ENCODE data around the gene UST. TPM values are rescaled to one million over a fixed set of nuclear protein-coding genes. Genes with fewer than 3 reads are reported as not detected.

Gene UST
- total and polyA plus RNA-seq, 2 of the 8 experiments (the other 6 are each of a cell fraction or from before 2014, with no cell fraction given) = 13.5 to 34.5 TPM

DNA sequence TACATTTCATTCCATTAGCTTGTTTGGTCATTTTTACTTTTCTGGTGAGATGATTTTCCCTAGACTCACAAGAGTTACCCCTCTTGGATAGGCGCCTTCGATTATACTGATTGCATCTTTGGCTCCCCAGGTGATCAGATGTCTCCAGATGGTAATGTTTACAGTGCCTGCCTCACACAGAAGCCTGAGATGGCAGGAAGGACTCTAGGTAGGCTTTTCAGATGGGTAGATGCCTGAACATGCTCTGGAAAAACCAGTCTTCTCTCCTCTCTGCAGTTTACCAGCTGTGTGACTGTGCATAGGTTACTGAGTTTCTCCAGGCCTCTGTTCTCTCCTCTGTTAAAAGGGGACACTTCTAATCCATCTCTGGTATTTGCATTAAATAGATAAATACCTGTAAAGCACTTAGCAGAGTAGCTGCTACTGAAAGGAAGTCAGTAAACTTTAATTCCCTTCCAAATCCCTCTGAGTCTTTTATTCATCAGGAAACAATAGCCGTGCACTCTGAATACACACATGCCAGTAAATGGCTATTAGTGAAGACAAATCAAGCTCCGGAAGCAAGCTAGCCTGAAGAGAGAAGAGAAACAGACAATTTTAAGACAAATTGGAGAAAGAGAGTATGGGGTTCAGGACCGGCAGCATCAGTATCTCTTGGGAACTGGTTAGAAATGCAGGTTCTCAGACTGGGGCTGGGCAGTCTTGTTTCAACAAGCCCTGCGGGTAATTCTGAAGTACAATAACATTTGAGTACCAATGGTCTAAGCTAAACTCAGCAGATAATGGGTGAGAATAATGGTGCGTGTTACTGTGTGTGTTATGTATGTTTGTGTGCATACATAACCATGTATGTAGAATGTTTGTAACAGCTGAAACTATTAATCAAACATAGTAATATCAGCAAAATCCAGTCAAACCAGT, 139.4 kb downstream of the UST start:
- Histone ChIP-seq H3K36me3 (ENCODE audit: control insufficient read depth in 2 of 4, insufficient read depth in 4 of 4, low read length in 3 of 4) (peaks cover 0 to 15% (median 1%) of the 10 kb centered on the region in 4 experiments; a peak in 1 of 8 replicates), H3K79me2 (ENCODE audit: control insufficient read depth in 1 of 2, insufficient read depth in 2 of 2, low read length in 2 of 2) (peaks cover 0 to 40% of the 10 kb centered on the region in 2 experiments; a peak in 2 of 4 replicates), H2BK15ac (ENCODE audit: low read length) (no peak overlapping the region; the same call in 1 of the 2 replicates), H3K56ac (replicated peaks; ENCODE audit: insufficient read length, low read depth, low read length) (no peak overlapping the region), H4K5ac (ENCODE audit: insufficient read length, low read depth, low read length) (no peak overlapping the region), H4K8ac (ENCODE audit: extremely low read depth, insufficient read depth, low read length) (no peak overlapping the region), H3K9ac (replicated peaks in 1 of 4; ENCODE audit: extremely low read depth in 1 of 4, low read depth in 3 of 4, low read length in 3 of 4) (no peak overlapping the region), H3K4ac (replicated peaks; ENCODE audit: insufficient read length, low read depth, low read length) (no peak overlapping the region), H3K9me3 (ENCODE audit: insufficient read depth in 2 of 2, low read depth in 1 of 2, low read length in 1 of 2) (no peaks in the 10 kb centered on the region), H3K23ac (ENCODE audit: insufficient read length) (no peak overlapping the region), H3K27me3 (replicated peaks in 1 of 4; ENCODE audit: control insufficient read depth in 3 of 4, extremely low read depth in 1 of 4, insufficient read depth in 3 of 4, low read length in 3 of 4) (no peaks in the 10 kb centered on the region), H2BK5ac (ENCODE audit: low read depth, low read length) (no peak overlapping the region; the same call in 1 of the 2 replicates), H2BK12ac (ENCODE audit: low read depth, low read length) (no peak overlapping the region), H2AK5ac (ENCODE audit: low read depth, low read length) (no peak overlapping the region), H3K14ac (ENCODE audit: insufficient read length) (no peak overlapping the region), H2AFZ (ENCODE audit: low read length) (no peak overlapping the region), H3K4me1 (replicated peaks in 1 of 4; ENCODE audit: control insufficient read depth in 3 of 4, insufficient read depth in 4 of 4, low read length in 3 of 4) (peaks cover 3 to 18% (median 12%) of the 10 kb centered on the region in 4 experiments; a peak in 5 of 7 replicates), H2BK20ac (ENCODE audit: low read length) (no peak overlapping the region), H2BK120ac (replicated peaks; ENCODE audit: low read depth, low read length) (no peak overlapping the region), H3K79me1 (ENCODE audit: low read depth, low read length) (no peaks in the 10 kb centered on the region; the same call in 1 of the 2 replicates), H3K18ac (ENCODE audit: extremely low read depth, low read length) (no peak overlapping the region), H4K91ac (replicated peaks; ENCODE audit: insufficient read length, low read length) (no peak overlapping the region), H3K27ac (ENCODE audit: low read depth, low read length) (no peak overlapping the region), H3K23me2 (ENCODE audit: low read depth, low read length) (no peaks in the 10 kb centered on the region), H3K4me3 (ENCODE audit: extremely low read depth in 1 of 4, insufficient read depth in 2 of 4, low read depth in 3 of 4, low read length in 4 of 4) (no peak overlapping the region), H4K20me1 (replicated peaks in 1 of 2; ENCODE audit: control insufficient read depth in 1 of 2, insufficient read depth in 2 of 2, low read length in 2 of 2) (no peaks in the 10 kb centered on the region), H3K4me2 (ENCODE audit: insufficient read depth in 1 of 2, low read depth in 2 of 2, low read length in 2 of 2) (no peak overlapping the region)
- POLR2A ChIA-PET (ENCODE audit: partially characterized antibody) = no interaction called here
- DNase-seq (ENCODE audit: low read depth in 1 of 2, low spot score in 2 of 2) (no peak), FAIRE-seq (no peak)
- 93% methylated on average over 7 of the region's 7 CpGs; no CpG with 5 or more reads in 1 of the 2 experiments for WGBS, 2 experiments (ENCODE audit: extremely low coverage in 1 of 2, insufficient coverage in 1 of 2, insufficient read length in 1 of 2, insufficient replicate concordance in 2 of 2, low coverage in 1 of 2, low lambda C conversion rate in 2 of 2, missing lambda C conversion rate in 1 of 2)
- CTCF ChIA-PET (ENCODE audit: partially characterized antibody) = interaction anchor here (0.6 to 1.0 kb wide), 2 partner anchors 11 to 142 kb away, joined by 3 read pairs; no protein-coding TSS in a partner anchor
- TF ChIP-seq GTF2F1 (IDR thresholded peaks at IDR 0.05; ENCODE audit: borderline replicate concordance, low read depth, low read length) (no peak), KDM5A (IDR thresholded peaks at IDR 0.05; ENCODE audit: low read length) (no peak), ASH2L (IDR thresholded peaks at IDR 0.05; ENCODE audit: low read length) (no peak), TEAD4 (IDR thresholded peaks at IDR 0.05; ENCODE audit: low read depth, low read length) (no peak), CBX5 (IDR thresholded peaks at IDR 0.05; ENCODE audit: low read depth, low read length) (no peak), EZH2 (IDR thresholded peaks at IDR 0.05; ENCODE audit: low read depth, low read length, severe bottlenecking) (no peak), TBP (IDR thresholded peaks at IDR 0.05; ENCODE audit: low read depth, low read length) (no peak)

Measured in H1 (cell line).